ENCODE results near the gene C6orf15.

- TF ChIP-seq CTCF (conservative IDR thresholded peaks at IDR 0.05; ENCODE audit: low read length) (no peak), EZH2phosphoT487 (IDR thresholded peaks at IDR 0.05; ENCODE audit: borderline replicate concordance) (no peak)
These were observed 17.9 kb downstream of the C6orf15 start for GRCh38 chr6:31094389-31094881.
